ENCODE results near the gene LRRTM4.

LRRTM4 gene

DNA sequence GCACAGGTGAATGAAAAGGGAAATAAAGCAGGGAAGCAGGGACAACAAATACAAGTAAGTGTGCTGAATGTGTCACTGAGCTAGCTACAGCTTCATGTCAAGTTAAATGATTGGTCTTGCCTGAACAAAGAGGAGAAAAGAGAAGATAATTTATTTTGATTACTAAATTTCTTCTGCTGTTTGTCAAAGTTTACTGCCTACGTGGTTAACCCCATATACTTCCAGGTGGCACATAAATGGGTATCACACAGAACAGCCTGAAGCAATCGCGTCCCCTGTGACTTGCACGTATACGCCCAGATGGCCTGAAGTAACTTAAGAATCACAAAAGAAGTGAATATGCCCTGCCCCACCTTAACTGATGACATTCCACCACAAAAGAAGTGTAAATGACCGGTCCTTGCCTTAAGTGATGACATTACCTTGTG lies 434.2 kb downstream of the LRRTM4 start:
- TF ChIP-seq, protein P1, sequence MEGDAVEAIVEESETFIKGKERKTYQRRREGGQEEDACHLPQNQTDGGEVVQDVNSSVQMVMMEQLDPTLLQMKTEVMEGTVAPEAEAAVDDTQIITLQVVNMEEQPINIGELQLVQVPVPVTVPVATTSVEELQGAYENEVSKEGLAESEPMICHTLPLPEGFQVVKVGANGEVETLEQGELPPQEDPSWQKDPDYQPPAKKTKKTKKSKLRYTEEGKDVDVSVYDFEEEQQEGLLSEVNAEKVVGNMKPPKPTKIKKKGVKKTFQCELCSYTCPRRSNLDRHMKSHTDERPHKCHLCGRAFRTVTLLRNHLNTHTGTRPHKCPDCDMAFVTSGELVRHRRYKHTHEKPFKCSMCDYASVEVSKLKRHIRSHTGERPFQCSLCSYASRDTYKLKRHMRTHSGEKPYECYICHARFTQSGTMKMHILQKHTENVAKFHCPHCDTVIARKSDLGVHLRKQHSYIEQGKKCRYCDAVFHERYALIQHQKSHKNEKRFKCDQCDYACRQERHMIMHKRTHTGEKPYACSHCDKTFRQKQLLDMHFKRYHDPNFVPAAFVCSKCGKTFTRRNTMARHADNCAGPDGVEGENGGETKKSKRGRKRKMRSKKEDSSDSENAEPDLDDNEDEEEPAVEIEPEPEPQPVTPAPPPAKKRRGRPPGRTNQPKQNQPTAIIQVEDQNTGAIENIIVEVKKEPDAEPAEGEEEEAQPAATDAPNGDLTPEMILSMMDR (IDR thresholded peaks at IDR 0.05; ENCODE audit: insufficient read depth, low read depth, low read length, missing control alignments), result no peak
- DNase-seq (ENCODE audit: low read depth), result no peak
- no peak overlapping the region for H3K4me3 ChIP-seq (ENCODE audit: low read depth, low read length)

GRCh38 chr2:77086478-77086877 lies 435.7 kb downstream of the LRRTM4 start:
- TF ChIP-seq, protein P1 (IDR thresholded peaks at IDR 0.05; ENCODE audit: insufficient read depth, low read depth, low read length, missing control alignments), result no peak
- DNase-seq (ENCODE audit: low read depth), result no peak
- no peak overlapping the region for H3K4me3 ChIP-seq (ENCODE audit: low read depth, low read length)

DNA sequence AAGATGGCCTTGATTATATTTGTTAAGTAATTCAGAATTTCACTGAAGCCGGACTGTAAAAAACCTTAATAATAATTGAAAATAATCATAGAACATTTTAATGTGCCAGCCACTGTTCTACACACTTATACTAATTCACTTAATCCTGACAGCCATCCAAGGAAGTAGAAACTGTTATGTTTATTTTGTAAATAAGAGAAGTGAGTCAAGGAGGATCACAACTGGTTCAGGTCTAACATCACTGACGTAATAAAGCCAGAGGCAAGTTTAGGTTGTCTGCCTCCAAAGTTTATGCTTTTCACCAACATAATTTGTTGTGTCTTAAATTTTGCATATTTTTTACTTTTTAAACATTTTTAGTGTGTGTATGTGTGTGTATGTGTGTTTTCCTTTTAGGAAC lies 436.1 kb downstream of the LRRTM4 start:
- no peak for DNase-seq (ENCODE audit: low read depth)
- TF ChIP-seq, protein P1 (IDR thresholded peaks at IDR 0.05; ENCODE audit: insufficient read depth, low read depth, low read length, missing control alignments), result no peak
- no peak overlapping the region for H3K4me3 ChIP-seq (ENCODE audit: low read depth, low read length)

DNA sequence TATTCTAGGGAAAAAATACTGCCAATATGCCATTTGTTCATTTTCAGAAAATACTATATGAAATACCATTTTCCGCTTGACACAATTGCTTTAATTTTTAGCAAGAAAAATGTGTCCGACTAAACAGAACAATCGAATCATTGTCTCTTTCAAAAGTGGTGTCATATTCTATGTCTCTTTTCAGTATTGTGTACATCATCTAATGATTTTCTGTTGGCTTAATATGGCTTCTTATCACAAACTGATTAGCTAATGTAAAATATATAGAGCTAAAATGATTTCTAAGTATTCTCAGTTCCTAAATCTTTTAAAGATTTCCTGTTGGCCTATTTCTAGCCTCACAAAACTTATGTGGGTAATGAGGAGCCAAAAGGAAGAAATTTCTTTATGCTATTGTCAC lies 436.6 kb downstream of the LRRTM4 start:
- TF ChIP-seq, protein P1 (IDR thresholded peaks at IDR 0.05; ENCODE audit: insufficient read depth, low read depth, low read length, missing control alignments), result no peak
- H3K4me3 ChIP-seq (ENCODE audit: low read depth, low read length), result no peak overlapping the region
- no peak for DNase-seq (ENCODE audit: low read depth)

- no peak overlapping the region for H3K4me3 ChIP-seq (ENCODE audit: low read depth, low read length)
- TF ChIP-seq, protein P1 (IDR thresholded peaks at IDR 0.05; ENCODE audit: insufficient read depth, low read depth, low read length, missing control alignments), result no peak
- DNase-seq (ENCODE audit: low read depth), result no peak
Measured at GRCh38 chr2:77081597-77081996, 440.6 kb downstream of the LRRTM4 start.

GRCh38 chr2:77064324-77064723 lies 457.9 kb downstream of the LRRTM4 start:
- TF ChIP-seq, protein P1 (IDR thresholded peaks at IDR 0.05; ENCODE audit: insufficient read depth, low read depth, low read length, missing control alignments), result no peak

GRCh38 chr2:77054938-77055337 lies 467.2 kb downstream of the LRRTM4 start:
- DNase-seq (ENCODE audit: low read depth), result no peak
- no peak overlapping the region for H3K4me3 ChIP-seq (ENCODE audit: low read depth, low read length)
- TF ChIP-seq, protein P1 (IDR thresholded peaks at IDR 0.05; ENCODE audit: insufficient read depth, low read depth, low read length, missing control alignments), result no peak

More at GRCh38 chr2:77064324-77064723, 457.9 kb downstream of the LRRTM4 start:
- no peak for DNase-seq (ENCODE audit: low read depth)
- no peak overlapping the region for H3K4me3 ChIP-seq (ENCODE audit: low read depth, low read length)
